ENCODE measurements around the gene ST7. TPM values are rescaled to one million over a fixed set of nuclear protein-coding genes. Genes with fewer than 3 reads are reported as not detected.

ST7 gene
- total RNA-seq, 1 experiment from 2014 or later = 19.6 TPM

- ATAC-seq (peak; percentile 73), DNase-seq (ENCODE audit: low read depth, low spot score) (peak; percentile 53)
- no peaks in the 10 kb centered on the region for H3K27me3 ChIP-seq (ENCODE audit: control insufficient read depth, insufficient read depth, low read length)
- no peaks in the 10 kb centered on the region for H3K9me3 ChIP-seq (ENCODE audit: control insufficient read depth, insufficient read depth, low read depth, low read length)
- no peak overlapping the region for H3K4me3 ChIP-seq (ENCODE audit: low read depth in 2 of 2, low read length in 2 of 2)
- peaks cover 27% of the 10 kb centered on the region for H3K4me1 ChIP-seq (ENCODE audit: control insufficient read depth, insufficient read depth, low read length)
- BruUV-seq (replicated peaks) = no TSS peak
- no peaks in the 10 kb centered on the region for H3K36me3 ChIP-seq (ENCODE audit: control insufficient read depth, insufficient read depth, low read length)
- in situ Hi-C loops (cut with HindIII; ENCODE audit: low pct_unique_long_range_greater_than_20kb, low sequenced_read_pairs) = no loop called here
- H3K27ac ChIP-seq (ENCODE audit: low read length) = no peak overlapping the region
- CTCF ChIA-PET = interaction anchor here (0.6 to 1.8 kb wide), 5 partner anchors 108 to 205 kb away, joined by 3 to 9 read pairs (median 4); no protein-coding TSS in a partner anchor
- POLR2A ChIA-PET = no interaction called here
- TF ChIP-seq POLR2AphosphoS5 (IDR thresholded peaks at IDR 0.05; ENCODE audit: low read depth, low read length) = no peak
- TF ChIP-seq CTCF (IDR thresholded peaks at IDR 0.05) = peak; percentile 74; the same call in 1 of the 2 replicates
- intact Hi-C loops (cut with micrococcal nuclease; ENCODE audit: unreplicated experiment) = no loop called here
These were observed 174.4 kb downstream of the ST7 start for GRCh38 chr7:117127585-117128168.

- Histone ChIP-seq H3K4me3 (ENCODE audit: low read depth in 2 of 2, low read length in 2 of 2) (no peak overlapping the region), H3K9me3 (ENCODE audit: control insufficient read depth, insufficient read depth, low read depth, low read length) (no peaks in the 10 kb centered on the region), H3K27ac (ENCODE audit: low read length) (no peak overlapping the region), H3K36me3 (ENCODE audit: control insufficient read depth, insufficient read depth, low read length) (no peaks in the 10 kb centered on the region), H3K4me1 (ENCODE audit: control insufficient read depth, insufficient read depth, low read length) (peaks cover 11% of the 10 kb centered on the region), H3K27me3 (ENCODE audit: control insufficient read depth, insufficient read depth, low read length) (no peaks in the 10 kb centered on the region)
- in situ Hi-C loops (cut with HindIII; ENCODE audit: low pct_unique_long_range_greater_than_20kb, low sequenced_read_pairs) (no loop called here), intact Hi-C loops (cut with micrococcal nuclease; ENCODE audit: unreplicated experiment) (no loop called here)
- no TSS peak for BruUV-seq (replicated peaks)
- CTCF ChIA-PET = interaction anchor here (1.1 kb wide), 1 partner anchor 141 kb away, joined by 3 read pairs; no protein-coding TSS in a partner anchor
- TF ChIP-seq TCF7L2 (IDR thresholded peaks at IDR 0.05; ENCODE audit: low read depth, low read length) = no peak
- POLR2A ChIA-PET = interaction anchor here (0.6 to 0.7 kb wide), 2 partner anchors 70 to 163 kb away, joined by 4 to 5 read pairs; no protein-coding TSS in a partner anchor
- no peak for DNase-seq (ENCODE audit: low read depth, low spot score)
- no peak for ATAC-seq
These were observed 176.2 kb downstream of the ST7 start for GRCh38 chr7:117129521-117129955.

- no peak for ATAC-seq
These were observed 177.0 kb downstream of the ST7 start for GRCh38 chr7:117130262-117130661.

More at GRCh38 chr7:117130262-117130661, 177.0 kb downstream of the ST7 start:
- Histone ChIP-seq H3K4me3 (ENCODE audit: low read depth in 2 of 2, low read length in 2 of 2) (no peak overlapping the region), H3K27ac (ENCODE audit: low read length) (no peak overlapping the region), H3K27me3 (ENCODE audit: control insufficient read depth, insufficient read depth, low read length) (no peaks in the 10 kb centered on the region), H3K36me3 (ENCODE audit: control insufficient read depth, insufficient read depth, low read length) (no peaks in the 10 kb centered on the region), H3K4me1 (ENCODE audit: control insufficient read depth, insufficient read depth, low read length) (peaks cover 4% of the 10 kb centered on the region), H3K9me3 (ENCODE audit: control insufficient read depth, insufficient read depth, low read depth, low read length) (no peaks in the 10 kb centered on the region)
- BruUV-seq (replicated peaks) = no TSS peak
- intact Hi-C loops (cut with micrococcal nuclease; ENCODE audit: unreplicated experiment) = no loop called here
- CTCF ChIA-PET = interaction anchor here (1.1 kb wide), 1 partner anchor 142 kb away, joined by 3 read pairs; no protein-coding TSS in a partner anchor
- POLR2A ChIA-PET = no interaction called here
- TF ChIP-seq SIN3A (IDR thresholded peaks at IDR 0.05; ENCODE audit: borderline replicate concordance, insufficient read depth, low read depth, low read length) (no peak), TCF7L2 (IDR thresholded peaks at IDR 0.05; ENCODE audit: low read depth, low read length) (no peak), POLR2AphosphoS5 (IDR thresholded peaks at IDR 0.05; ENCODE audit: low read depth, low read length) (no peak), CTCF (IDR thresholded peaks at IDR 0.05) (no peak), REST (IDR thresholded peaks at IDR 0.05; ENCODE audit: insufficient read depth in 1 of 2, low read depth in 2 of 2, low read length in 1 of 2) (no peak)
- in situ Hi-C loops (cut with HindIII; ENCODE audit: low pct_unique_long_range_greater_than_20kb, low sequenced_read_pairs) = no loop called here
- DNase-seq (ENCODE audit: low read depth, low spot score) = no peak

All from Panc1 (cell line).